IMR-90 (cell line): ENCODE data around the gene C1orf52. TPM values are rescaled to one million over a fixed set of nuclear protein-coding genes. Genes with fewer than 3 reads are reported as not detected.

Experiments used
- ATAC-seq: fragments of 200-7000 bp; cut with Tn5 transposase; 2 replicates; pipeline ENCODE4 v1.9.1; 2020; ENCODE audit warnings: low read depth, mild to moderate bottlenecking, moderate library complexity
- BruUV-seq: library from RNA; stranded (reverse); fragments of 400-500 nt; replicated peaks from 2 replicates; lab custom pipeline; 2021; lab: Mats Ljungman, UMichigan
- CTCF ChIA-PET: fragments of 300-600 bp; formaldehyde crosslinking; extraction: SDS; loops from one replicate; lab custom pipeline; 2021; ENCODE audit warnings: antibody characterized with exemption; lab: Yijun Ruan, JAX
- POLR2A ChIA-PET: fragments of 300-600 bp; sonication (Branson Sonifier 250); formaldehyde crosslinking; loops from one replicate; lab custom pipeline; 2022; ENCODE audit warnings: antibody characterized with exemption; ENCODE audit not compliant: unreplicated experiment; lab: Charles Lee
- DNase-seq: peaks from one replicate; pipeline ENCODE4 v3.0.0; 2013
- H2AFZ ChIP-seq: replicated peaks from 2 replicates; pipeline ENCODE3; 2013; ENCODE audit warnings: low read length, mild to moderate bottlenecking; ENCODE audit not compliant: poor library complexity
- H2AK5ac ChIP-seq: 2 replicates; pipeline ENCODE4 v1.6.1; 2013; ENCODE audit warnings: low read depth, low read length, inconsistent platforms
- H2AK9ac ChIP-seq: replicated peaks from 2 replicates; pipeline ENCODE3; 2013; ENCODE audit warnings: mild to moderate bottlenecking, low read depth, low read length, moderate library complexity; ENCODE audit not compliant: poor library complexity
- H2BK120ac ChIP-seq: 2 replicates; pipeline ENCODE4 v1.6.1; 2013; ENCODE audit warnings: low read depth, low read length, inconsistent platforms
- H2BK15ac ChIP-seq: 3 replicates; pipeline ENCODE4 v1.6.1; 2013; ENCODE audit warnings: low read depth, low read length, inconsistent platforms
- H2BK20ac ChIP-seq: 2 replicates; pipeline ENCODE4 v1.6.1; 2013; ENCODE audit warnings: low read depth, mild to moderate bottlenecking, inconsistent platforms, low read length, moderate library complexity
- H2BK5ac ChIP-seq: 2 replicates; pipeline ENCODE4 v1.6.1; 2013; ENCODE audit warnings: mild to moderate bottlenecking, low read depth, low read length, inconsistent platforms; ENCODE audit not compliant: poor library complexity, severe bottlenecking
- H3K14ac ChIP-seq: replicated peaks from 2 replicates; pipeline ENCODE4 v1.6.1; 2013; ENCODE audit warnings: low read depth, low read length, inconsistent platforms
- H3K18ac ChIP-seq: 2 replicates; pipeline ENCODE4 v1.6.1; 2013; ENCODE audit warnings: low read depth, low read length, control low read depth
- H3K23ac ChIP-seq: 2 replicates; pipeline ENCODE4 v1.6.1; 2013; ENCODE audit warnings: low read depth, low read length, inconsistent platforms
- H3K27ac ChIP-seq: 2 replicates; pipeline ENCODE4 v1.5.1; 2013; ENCODE audit warnings: mild to moderate bottlenecking, control low read depth, low read length; ENCODE audit not compliant: insufficient read depth
- H3K27me3 ChIP-seq: 2 replicates; pipeline ENCODE4 v1.6.1; 2013; ENCODE audit warnings: low read length; ENCODE audit not compliant: control insufficient read depth, insufficient read depth
- H3K36me3 ChIP-seq: 2 replicates; pipeline ENCODE4 v1.6.1; 2013; ENCODE audit warnings: low read length, mixed read lengths; ENCODE audit not compliant: control insufficient read depth, insufficient read depth
- H3K4ac ChIP-seq: 2 replicates; pipeline ENCODE4 v1.6.1; 2013; ENCODE audit warnings: low read depth, low read length, inconsistent platforms
- H3K4me1 ChIP-seq: 2 replicates; pipeline ENCODE4 v1.6.1; 2013; ENCODE audit warnings: low read length, mixed read lengths; ENCODE audit not compliant: control insufficient read depth, insufficient read depth
- H3K4me2 ChIP-seq: 2 replicates; pipeline ENCODE4 v1.6.1; 2013; ENCODE audit warnings: low read depth, mild to moderate bottlenecking, control low read depth, low read length, moderate library complexity
- H3K4me3 ChIP-seq: 2 replicates; pipeline ENCODE4 v1.5.1; 2013; ENCODE audit warnings: low read depth, mild to moderate bottlenecking, control low read depth, low read length, moderate library complexity; ENCODE audit not compliant: insufficient read depth
- H3K56ac ChIP-seq: 2 replicates; pipeline ENCODE4 v1.6.1; 2013; ENCODE audit warnings: low read length, inconsistent platforms; ENCODE audit not compliant: insufficient read depth; ENCODE audit errors: extremely low read depth
- H3K79me1 ChIP-seq, 2 experiments: 2 replicates each; pipeline ENCODE4 v1.6.1; 2013; ENCODE audit warnings: low read length in 2 of 2, inconsistent platforms in 1 of 2, low read depth in 1 of 2
- H3K9ac ChIP-seq: 2 replicates; pipeline ENCODE4 v1.6.1; 2013; ENCODE audit warnings: low read depth, low read length, control low read depth
- H3K9me1 ChIP-seq: 2 replicates; pipeline ENCODE4 v1.6.1; 2013; ENCODE audit warnings: low read length, inconsistent platforms; ENCODE audit not compliant: insufficient read depth
- H3K9me3 ChIP-seq: 2 replicates; pipeline ENCODE4 v1.6.1; 2013; ENCODE audit warnings: low read length; ENCODE audit not compliant: control insufficient read depth, insufficient read depth
- H4K20me1 ChIP-seq: 2 replicates; pipeline ENCODE4 v1.6.1; 2013; ENCODE audit warnings: low read length, inconsistent platforms; ENCODE audit not compliant: insufficient read depth
- H4K5ac ChIP-seq: 2 replicates; pipeline ENCODE4 v1.6.1; 2013; ENCODE audit warnings: mild to moderate bottlenecking, low read depth, low read length, control low read depth
- H4K8ac ChIP-seq, 2 experiments: 2 replicates each; pipeline ENCODE4 v1.6.1; 2013; ENCODE audit warnings: low read depth in 2 of 2, low read length in 2 of 2, control low read depth in 1 of 2, inconsistent platforms in 1 of 2
- H4K91ac ChIP-seq: 2 replicates; pipeline ENCODE4 v1.6.1; 2013; ENCODE audit warnings: low read depth, low read length, inconsistent platforms; ENCODE audit not compliant: insufficient read depth
- BHLHE40 ChIP-seq: fragments of 150-350 bp; IDR thresholded peaks from 2 replicates; pipeline ENCODE4 v1.6.1; 2016; ENCODE audit warnings: mild to moderate bottlenecking, low read depth, low read length
- CEBPB ChIP-seq: IDR thresholded peaks from 2 replicates; pipeline ENCODE4 v1.6.1; 2012; ENCODE audit warnings: low read depth, low read length, improper control_type of control experiment
- CHD1 ChIP-seq: IDR thresholded peaks from 2 replicates; pipeline ENCODE4 v1.6.1; 2012; ENCODE audit warnings: low read depth, low read length, improper control_type of control experiment
- CTCF ChIP-seq: conservative IDR thresholded peaks from 2 replicates; pipeline ENCODE4 v1.5.1; 2012; ENCODE audit warnings: mild to moderate bottlenecking, low read depth, low read length, improper control_type of control experiment
- ELK1 ChIP-seq: fragments of 150-350 bp; IDR thresholded peaks from 2 replicates; pipeline ENCODE4 v1.6.1; 2016; ENCODE audit warnings: low read depth, mild to moderate bottlenecking, low read length, moderate library complexity, borderline replicate concordance
- FOS ChIP-seq: fragments of 150-350 bp; IDR thresholded peaks from 2 replicates; pipeline ENCODE4 v1.6.1; 2016; ENCODE audit warnings: low read depth, low read length
- MXI1 ChIP-seq: IDR thresholded peaks from 2 replicates; pipeline ENCODE4 v1.6.1; 2012; ENCODE audit warnings: low read depth, mild to moderate bottlenecking, low read length, moderate library complexity, borderline replicate concordance
- NFE2L2 ChIP-seq: fragments of 150-350 bp; IDR thresholded peaks from 2 replicates; pipeline ENCODE4 v1.6.1; 2016; ENCODE audit warnings: low read depth, mild to moderate bottlenecking, low read length
- POLR2A ChIP-seq: IDR thresholded peaks from 2 replicates; pipeline ENCODE4 v1.6.1; 2012; ENCODE audit warnings: mild to moderate bottlenecking, low read depth, low read length
- RCOR1 ChIP-seq: IDR thresholded peaks from 2 replicates; pipeline ENCODE4 v1.6.1; 2012; ENCODE audit warnings: mild to moderate bottlenecking, low read length, improper control_type of control experiment; ENCODE audit not compliant: insufficient replicate concordance
- RFX5 ChIP-seq: IDR thresholded peaks from 2 replicates; pipeline ENCODE4 v1.8.0; 2012; ENCODE audit warnings: low read depth, mild to moderate bottlenecking, low read length, moderate library complexity
- SMC3 ChIP-seq: fragments of 150-350 bp; IDR thresholded peaks from 2 replicates; pipeline ENCODE4 v1.6.1; 2016; ENCODE audit warnings: low read depth, mild to moderate bottlenecking, antibody characterized with exemption, low read length, moderate library complexity
- USF2 ChIP-seq: fragments of 150-350 bp; IDR thresholded peaks from 2 replicates; pipeline ENCODE4 v1.6.1; 2017; ENCODE audit warnings: mild to moderate bottlenecking, antibody characterized with exemption, low read length, low read depth
- WGBS, 2 experiments: methylation state at CpG; one replicate each; pipeline versions ENCODE4 v1.1.5 to v1.1.7; 2013; ENCODE audit warnings: missing lambda C conversion rate in 2 of 2; ENCODE audit not compliant: insufficient read length in 1 of 2; ENCODE audit errors: extremely low coverage in 2 of 2; 5-methylcytosine and 5-hydroxymethylcytosine counted together
- dilution Hi-C: fragments of 300-500 bp; cut with HindIII; formaldehyde crosslinking; loops from one replicate; pipeline ENCODE4 v1.14.3; 2018; ENCODE audit warnings: low sequenced_read_pairs; ENCODE audit not compliant: unreplicated experiment
- in situ Hi-C: fragments of 300-500 bp; cut with MboI; formaldehyde crosslinking; loops from 3 replicates; pipeline ENCODE4 v1.14.3; 2019; ENCODE audit warnings: low sequenced_read_pairs, inconsistent platforms, mixed read lengths
- intact Hi-C: fragments of 100-400 bp; cut with micrococcal nuclease; formaldehyde crosslinking; loops from 2 replicates; pipeline ENCODE4 v1.10.0; 2022
- polyA plus RNA-seq, 3 experiments: library from polyadenylated mRNA; depleted of rRNA; stranded (reverse); fragments of >200 nt; gene quantifications; 2 replicates each; pipeline ENCODE4 v1.2.3, GENCODE V29; 2012; ENCODE audit warnings: low replicate concordance in 1 of 3
- total RNA-seq: library from RNA; depleted of rRNA; stranded (reverse); fragments of >200 nt; gene quantifications from 2 replicates; pipeline ENCODE4 v1.2.3, GENCODE V29; 2012

Gene C1orf52
- total and polyA plus RNA-seq, 2 of the 4 experiments (the other 2 are of a cell fraction), result 16.3 to 33.5 TPM

GRCh38 chr1:85201340-85202091, 57.9 kb downstream of the C1orf52 start:
- H2BK15ac ChIP-seq, result peak overlapping the region; percentile 97; the same call in 2 of the 3 replicates
- H3K4ac ChIP-seq, result peak overlapping the region; percentile 98
- H3K14ac ChIP-seq, result peak overlapping the region; percentile 98
- H4K20me1 ChIP-seq, result no peaks in the 10 kb centered on the region; the same call in 1 of the 2 replicates
- peak overlapping the region; percentile 98 for H4K5ac ChIP-seq
- peak overlapping the region; percentile 99 for H3K4me2 ChIP-seq
- H2BK5ac ChIP-seq, result peak overlapping the region; percentile 86
- dilution Hi-C loops, result no loop called here
- no peaks in the 10 kb centered on the region for H3K9me1 ChIP-seq
- CTCF ChIA-PET, result interaction anchor here (0.9 to 1.4 kb wide), 2 partner anchors 91 to 256 kb away, joined by 3 read pairs; no protein-coding TSS in a partner anchor
- H2AFZ ChIP-seq, result peak overlapping the region; percentile 97
- peak overlapping the region; percentile 88 for H3K27ac ChIP-seq
- intact Hi-C loops, result loop anchor here (1.0 to 2.0 kb wide), 3 partner anchors 53 to 256 kb away; partner anchors contain the start of gene C1orf52
- H3K9ac ChIP-seq, result peak overlapping the region; percentile 99
- BruUV-seq, result no TSS peak
- H3K9me3 ChIP-seq, result no peaks in the 10 kb centered on the region
- H2BK20ac ChIP-seq, result peak overlapping the region; percentile 94
- peak overlapping the region; percentile 79 for H3K18ac ChIP-seq
- peaks cover 3 to 15% of the 10 kb centered on the region in 2 experiments for H3K79me1 ChIP-seq
- H3K36me3 ChIP-seq, result no peaks in the 10 kb centered on the region
- WGBS, 2 experiments, result 2% methylated on average over 39 of the region's 81 CpGs; no CpG with 5 or more reads in 1 of the 2 experiments
- peak overlapping the region; percentile 73 for H3K4me3 ChIP-seq
- H2AK9ac ChIP-seq, result peak overlapping the region; percentile 98
- peak overlapping the region; percentile 86 to 92 for H4K8ac ChIP-seq
- POLR2A ChIA-PET, result interaction anchor here (0.5 kb wide), 1 partner anchor 628 kb away, joined by 5 read pairs; the partner anchor contains the start of gene CTBS
- H3K27me3 ChIP-seq, result no peaks in the 10 kb centered on the region
- peak overlapping the region; percentile 93 for H4K91ac ChIP-seq
- peak overlapping the region; percentile 95; the same call in 1 of the 2 replicates for H3K56ac ChIP-seq
- H3K4me1 ChIP-seq, result peaks cover 6% of the 10 kb centered on the region
- H2AK5ac ChIP-seq, result peak overlapping the region; percentile 94
- peak overlapping the region; percentile 94 for H2BK120ac ChIP-seq
- in situ Hi-C loops, result no loop called here
- DNase-seq (peak; percentile 49), ATAC-seq (peak; percentile 80)
- peak overlapping the region; percentile 99 for H3K23ac ChIP-seq
- TF ChIP-seq CEBPB (no peak), RFX5 (no peak), USF2 (peak; percentile 30; the same call in 1 of the 2 replicates), CHD1 (no peak), BHLHE40 (peak; percentile 77), NFE2L2 (no peak), RCOR1 (no peak), POLR2A (peak; percentile 17; the same call in 1 of the 2 replicates), SMC3 (no peak), CTCF (no peak), FOS (no peak), ELK1 (no peak), MXI1 (peak; percentile 28; the same call in 1 of the 2 replicates)
